ENCODE results near the gene EBF3. TPM values are rescaled to one million over a fixed set of nuclear protein-coding genes. Genes with fewer than 3 reads are reported as not detected.
A peak's percentile ranks its signal among the peaks of the same experiment; 100 is the strongest.

The EBF3 gene
- total RNA-seq, 1 donor from 2014 or later, result not detected

- H3K36me3 Mint-ChIP-seq (ENCODE audit: low read depth), result no peaks in the 10 kb centered on the region
- no peak overlapping the region for H3K4me3 Mint-ChIP-seq (ENCODE audit: unreplicated experiment)
- H3K27me3 Mint-ChIP-seq (ENCODE audit: low read depth), result peaks cover 69% of the 10 kb centered on the region
- peaks cover 21% of the 10 kb centered on the region for H3K4me1 Mint-ChIP-seq (ENCODE audit: low read depth)
- no peak overlapping the region for H3K27ac Mint-ChIP-seq (ENCODE audit: unreplicated experiment)
- no peaks in the 10 kb centered on the region for H3K9me3 Mint-ChIP-seq (ENCODE audit: low read depth)
- no peak for DNase-seq (ENCODE audit: low spot score)
- TF ChIP-seq, protein P1, sequence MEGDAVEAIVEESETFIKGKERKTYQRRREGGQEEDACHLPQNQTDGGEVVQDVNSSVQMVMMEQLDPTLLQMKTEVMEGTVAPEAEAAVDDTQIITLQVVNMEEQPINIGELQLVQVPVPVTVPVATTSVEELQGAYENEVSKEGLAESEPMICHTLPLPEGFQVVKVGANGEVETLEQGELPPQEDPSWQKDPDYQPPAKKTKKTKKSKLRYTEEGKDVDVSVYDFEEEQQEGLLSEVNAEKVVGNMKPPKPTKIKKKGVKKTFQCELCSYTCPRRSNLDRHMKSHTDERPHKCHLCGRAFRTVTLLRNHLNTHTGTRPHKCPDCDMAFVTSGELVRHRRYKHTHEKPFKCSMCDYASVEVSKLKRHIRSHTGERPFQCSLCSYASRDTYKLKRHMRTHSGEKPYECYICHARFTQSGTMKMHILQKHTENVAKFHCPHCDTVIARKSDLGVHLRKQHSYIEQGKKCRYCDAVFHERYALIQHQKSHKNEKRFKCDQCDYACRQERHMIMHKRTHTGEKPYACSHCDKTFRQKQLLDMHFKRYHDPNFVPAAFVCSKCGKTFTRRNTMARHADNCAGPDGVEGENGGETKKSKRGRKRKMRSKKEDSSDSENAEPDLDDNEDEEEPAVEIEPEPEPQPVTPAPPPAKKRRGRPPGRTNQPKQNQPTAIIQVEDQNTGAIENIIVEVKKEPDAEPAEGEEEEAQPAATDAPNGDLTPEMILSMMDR (IDR thresholded peaks at IDR 0.05), result no peak
These were observed 1.3 kb upstream of the EBF3 start for GRCh38 chr10:129965425-129965808.

- Mint-ChIP-seq H3K27ac (ENCODE audit: unreplicated experiment) (no peak overlapping the region), H3K4me3 (ENCODE audit: unreplicated experiment) (peak overlapping the region; percentile 51), H3K27me3 (ENCODE audit: low read depth) (peaks cover 68% of the 10 kb centered on the region), H3K4me1 (ENCODE audit: low read depth) (peaks cover 18% of the 10 kb centered on the region), H3K36me3 (ENCODE audit: low read depth) (no peaks in the 10 kb centered on the region), H3K9me3 (ENCODE audit: low read depth) (no peaks in the 10 kb centered on the region)
- no peak for DNase-seq (ENCODE audit: low spot score)
- TF ChIP-seq, protein P1 (IDR thresholded peaks at IDR 0.05), result no peak
These were observed 744 bp upstream of the EBF3 start for GRCh38 chr10:129964611-129965424.

GRCh38 chr10:129962872-129963640, 1.0 kb downstream of the EBF3 start:
- peak overlapping the region; percentile 65 for H3K4me3 Mint-ChIP-seq (ENCODE audit: unreplicated experiment)
- no peaks in the 10 kb centered on the region for H3K36me3 Mint-ChIP-seq (ENCODE audit: low read depth)
- TF ChIP-seq, protein P1 (IDR thresholded peaks at IDR 0.05), result peak; percentile 9
- H3K27me3 Mint-ChIP-seq (ENCODE audit: low read depth), result peaks cover 60% of the 10 kb centered on the region
- DNase-seq (ENCODE audit: low spot score), result no peak
- no peaks in the 10 kb centered on the region for H3K9me3 Mint-ChIP-seq (ENCODE audit: low read depth)
- no peak overlapping the region for H3K27ac Mint-ChIP-seq (ENCODE audit: unreplicated experiment)
- peaks cover 20% of the 10 kb centered on the region for H3K4me1 Mint-ChIP-seq (ENCODE audit: low read depth)

DNA sequence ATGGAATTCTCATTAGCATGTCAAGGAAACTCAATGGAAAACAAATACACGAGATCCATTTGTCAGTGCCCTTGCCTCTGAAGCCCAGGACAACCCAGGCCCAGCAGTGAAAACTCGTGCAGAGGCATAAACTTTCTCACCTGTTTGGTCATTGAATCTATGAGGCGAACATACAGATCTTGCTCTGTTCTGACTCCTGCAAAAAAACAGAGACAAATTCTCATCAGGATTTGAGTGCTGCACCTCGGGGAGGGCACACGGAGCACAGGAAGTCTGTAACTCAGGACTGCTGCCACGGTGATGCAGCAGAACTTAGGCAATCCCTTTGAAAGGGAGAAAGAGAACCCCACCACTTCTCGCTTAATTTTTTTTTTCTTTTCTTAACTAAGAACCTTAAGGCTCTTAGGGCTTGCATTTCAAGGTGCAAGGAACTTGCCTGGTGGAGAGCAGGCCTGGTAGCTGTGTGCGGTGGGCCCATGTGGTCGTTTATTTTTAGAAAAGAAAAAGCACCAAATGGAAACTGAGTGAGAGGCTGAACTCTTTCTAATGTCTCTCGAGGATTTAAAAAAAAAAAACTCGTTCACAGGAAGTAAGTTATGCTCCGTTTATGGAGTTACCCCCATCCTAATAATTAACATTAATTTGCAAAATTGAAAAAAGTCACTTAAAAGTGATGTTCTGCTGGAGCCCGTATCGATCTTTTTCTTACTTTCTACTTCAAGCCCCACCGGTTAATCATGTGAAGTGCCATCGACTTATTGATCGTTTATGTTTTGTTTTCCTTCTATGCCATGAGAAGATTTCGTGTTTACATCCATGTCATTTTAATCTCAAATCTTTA, 1.8 kb downstream of the EBF3 start:
- Mint-ChIP-seq H3K4me1 (ENCODE audit: low read depth) (peaks cover 20% of the 10 kb centered on the region), H3K27ac (ENCODE audit: unreplicated experiment) (no peak overlapping the region)
- no peak for DNase-seq (ENCODE audit: low spot score)

More for the DNA sequence above, 1.8 kb downstream of the EBF3 start:
- TF ChIP-seq, protein P1 (IDR thresholded peaks at IDR 0.05), result no peak
- Mint-ChIP-seq H3K4me3 (ENCODE audit: unreplicated experiment) (peak overlapping the region; percentile 16), H3K9me3 (ENCODE audit: low read depth) (no peaks in the 10 kb centered on the region), H3K36me3 (ENCODE audit: low read depth) (no peaks in the 10 kb centered on the region), H3K27me3 (ENCODE audit: low read depth) (peaks cover 58% of the 10 kb centered on the region)

Data from chondrocyte (in vitro differentiated cells).